Keratinocyte (primary cell): ENCODE results near the gene RUSC1. TPM values are rescaled to one million over a fixed set of nuclear protein-coding genes. Genes with fewer than 3 reads are reported as not detected.

Source experiments
- DNase-seq: peaks from one replicate; pipeline ENCODE4 v3.0.0-alpha.2; 2011; ENCODE audit warnings: low read depth, missing footprints, low spot score
- FAIRE-seq: peaks from 2 replicates; lab custom pipeline; 2011; peaks lifted over from hg19 to GRCh38; lab: Jason Lieb, UNC
- H2AFZ ChIP-seq: 2 replicates; pipeline ENCODE4 v1.6.0; 2012; ENCODE audit warnings: low read length, control low read depth, inconsistent platforms; ENCODE audit not compliant: control insufficient read depth
- H3K27ac ChIP-seq: 2 replicates; pipeline ENCODE4 v1.5.1; 2011; ENCODE audit warnings: low read length; ENCODE audit not compliant: control insufficient read depth, insufficient read depth
- H3K27me3 ChIP-seq: 3 replicates; pipeline ENCODE4 v1.6.0; 2011; ENCODE audit warnings: low read length; ENCODE audit not compliant: control insufficient read depth, insufficient read depth; ENCODE audit errors: extremely low read depth
- H3K36me3 ChIP-seq, 2 experiments: 2 replicates in 1 of 2; 3 replicates in 1 of 2; pipeline ENCODE4 v1.5.1; 2011; ENCODE audit warnings: low read length in 2 of 2, mild to moderate bottlenecking in 1 of 2; ENCODE audit not compliant: control insufficient read depth in 2 of 2, insufficient read depth in 2 of 2; ENCODE audit errors: extremely low read depth in 1 of 2
- H3K4me1 ChIP-seq: 3 replicates; pipeline ENCODE4 v1.5.1; 2011; ENCODE audit warnings: low read length; ENCODE audit not compliant: control insufficient read depth, insufficient read depth; ENCODE audit errors: extremely low read depth
- H3K4me2 ChIP-seq: 3 replicates; pipeline ENCODE4 v1.6.0; 2011; ENCODE audit warnings: low read depth, low read length; ENCODE audit not compliant: control insufficient read depth, insufficient read depth; ENCODE audit errors: extremely low read depth
- H3K4me3 ChIP-seq, 3 experiments: fragments of 200-600 bp in 1 of 3; sonication (generic) in 1 of 3; 2 replicates in 2 of 3; 3 replicates in 1 of 3; pipeline ENCODE4 v1.5.1; 2011 to 2016; ENCODE audit warnings: low read length in 3 of 3, mild to moderate bottlenecking in 3 of 3, control low read depth in 2 of 3, inconsistent platforms in 1 of 3, low read depth in 1 of 3, mixed read lengths in 1 of 3, mixed run types in 1 of 3, moderate library complexity in 1 of 3; ENCODE audit not compliant: control insufficient read depth in 2 of 3, insufficient read depth in 2 of 3; ENCODE audit errors: extremely low read depth in 1 of 3
- H3K79me2 ChIP-seq: 2 replicates; pipeline ENCODE4 v1.6.0; 2012; ENCODE audit warnings: low read length; ENCODE audit not compliant: control insufficient read depth, insufficient read depth
- H3K9ac ChIP-seq: 3 replicates; pipeline ENCODE4 v1.6.0; 2011; ENCODE audit warnings: low read length; ENCODE audit not compliant: control insufficient read depth, insufficient read depth; ENCODE audit errors: extremely low read depth
- H3K9me1 ChIP-seq: 3 replicates; pipeline ENCODE4 v1.6.0; 2011; ENCODE audit warnings: low read length; ENCODE audit not compliant: control insufficient read depth, insufficient read depth; ENCODE audit errors: extremely low read depth
- H3K9me3 ChIP-seq: 2 replicates; pipeline ENCODE4 v1.5.1; 2012; ENCODE audit warnings: low read depth, low read length; ENCODE audit not compliant: control insufficient read depth
- H4K20me1 ChIP-seq: 3 replicates; pipeline ENCODE4 v1.6.0; 2011; ENCODE audit warnings: low read length; ENCODE audit not compliant: control insufficient read depth, insufficient read depth; ENCODE audit errors: extremely low read depth
- EZH2 ChIP-seq: IDR thresholded peaks from one replicate; pipeline ENCODE4 v1.6.1; 2012; ENCODE audit warnings: inconsistent platforms, mild to moderate bottlenecking, low read length, moderate library complexity
- dilution Hi-C: fragments of 300-500 bp; cut with MboI; formaldehyde crosslinking; loops from one replicate; pipeline ENCODE4 v1.7.0; 2020; ENCODE audit warnings: low sequenced_read_pairs; ENCODE audit not compliant: extremely low pct_ligation_motif_present
- polyA plus RNA-seq, 5 experiments: library from polyadenylated mRNA; depleted of rRNA in 3 of 5; stranded (reverse) in 3 of 5; stranded (forward) in 1 of 5; unstranded in 1 of 5; fragments of >200 nt; gene quantifications; 1 replicate in 1 of 5; 2 replicates in 3 of 5; 3 replicates in 1 of 5; pipeline versions ENCODE4 v1.2.1 to v1.2.3, GENCODE V29; 2011 to 2012; ENCODE audit warnings: missing spikeins in 2 of 5, low read depth in 1 of 5, low replicate concordance in 1 of 5
- TF ChIP-seq, protein P1 (sequence below), 3 experiments: IDR thresholded peaks in 1 of 3; conservative IDR thresholded peaks in 1 of 3; optimal IDR thresholded peaks in 1 of 3; 2 replicates in 2 of 3; 3 replicates in 1 of 3; pipeline versions ENCODE3 to v1.5.1; 2011; ENCODE audit warnings: low read length in 3 of 3, mild to moderate bottlenecking in 3 of 3, moderate library complexity in 2 of 3, control low read depth in 1 of 3, inconsistent platforms in 1 of 3; ENCODE audit not compliant: insufficient read depth in 2 of 3; ENCODE audit errors: extremely low read depth in 1 of 3

Gene RUSC1
- polyA plus RNA-seq, 1 donor (not counting 4 experiments of a cell fraction or from before 2014, with no cell fraction given) = 32.8 TPM

DNA sequence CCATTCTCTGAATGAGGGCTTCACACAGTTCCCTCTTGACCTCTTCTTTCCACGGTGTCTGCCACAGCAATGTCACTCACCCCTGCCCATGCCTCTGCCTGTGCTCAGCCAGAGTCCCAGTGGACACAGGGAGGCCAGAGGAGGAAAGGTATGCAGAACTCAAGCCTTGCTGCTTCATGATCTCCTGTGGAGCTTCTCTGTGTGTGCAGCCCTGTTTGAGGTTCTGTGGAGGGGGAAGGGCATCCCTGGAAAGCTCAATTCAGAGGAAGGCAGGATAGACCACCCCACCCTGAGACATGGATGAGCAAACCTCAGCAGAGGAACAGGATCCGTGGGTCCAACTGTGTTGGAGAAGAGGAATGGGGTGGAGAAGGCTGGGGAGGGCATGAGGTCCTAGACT lies 41.4 kb upstream of the RUSC1 start:
- dilution Hi-C loops = no loop called here
- Histone ChIP-seq H3K9me3 (no peaks in the 10 kb centered on the region), H3K36me3 (no peaks in the 10 kb centered on the region), H3K4me2 (no peak overlapping the region), H2AFZ (no peak overlapping the region), H3K27me3 (no peaks in the 10 kb centered on the region), H3K4me1 (peaks cover 11% of the 10 kb centered on the region), H3K79me2 (no peaks in the 10 kb centered on the region), H3K27ac (no peak overlapping the region), H3K9ac (no peak overlapping the region), H3K4me3 (no peak overlapping the region), H3K9me1 (no peaks in the 10 kb centered on the region), H4K20me1 (no peaks in the 10 kb centered on the region)
- DNase-seq = no peak
- FAIRE-seq = no peak
- TF ChIP-seq, protein P1, sequence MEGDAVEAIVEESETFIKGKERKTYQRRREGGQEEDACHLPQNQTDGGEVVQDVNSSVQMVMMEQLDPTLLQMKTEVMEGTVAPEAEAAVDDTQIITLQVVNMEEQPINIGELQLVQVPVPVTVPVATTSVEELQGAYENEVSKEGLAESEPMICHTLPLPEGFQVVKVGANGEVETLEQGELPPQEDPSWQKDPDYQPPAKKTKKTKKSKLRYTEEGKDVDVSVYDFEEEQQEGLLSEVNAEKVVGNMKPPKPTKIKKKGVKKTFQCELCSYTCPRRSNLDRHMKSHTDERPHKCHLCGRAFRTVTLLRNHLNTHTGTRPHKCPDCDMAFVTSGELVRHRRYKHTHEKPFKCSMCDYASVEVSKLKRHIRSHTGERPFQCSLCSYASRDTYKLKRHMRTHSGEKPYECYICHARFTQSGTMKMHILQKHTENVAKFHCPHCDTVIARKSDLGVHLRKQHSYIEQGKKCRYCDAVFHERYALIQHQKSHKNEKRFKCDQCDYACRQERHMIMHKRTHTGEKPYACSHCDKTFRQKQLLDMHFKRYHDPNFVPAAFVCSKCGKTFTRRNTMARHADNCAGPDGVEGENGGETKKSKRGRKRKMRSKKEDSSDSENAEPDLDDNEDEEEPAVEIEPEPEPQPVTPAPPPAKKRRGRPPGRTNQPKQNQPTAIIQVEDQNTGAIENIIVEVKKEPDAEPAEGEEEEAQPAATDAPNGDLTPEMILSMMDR (optimal IDR thresholded peaks at IDR 0.05 in 1 of 3, IDR thresholded peaks at IDR 0.05 in 1 of 3, conservative IDR thresholded peaks at IDR 0.05 in 1 of 3; ENCODE audit: extremely low read depth in 1 of 3, insufficient read depth in 2 of 3, low read length in 3 of 3) = no peak
- TF ChIP-seq EZH2 = no peak

DNA sequence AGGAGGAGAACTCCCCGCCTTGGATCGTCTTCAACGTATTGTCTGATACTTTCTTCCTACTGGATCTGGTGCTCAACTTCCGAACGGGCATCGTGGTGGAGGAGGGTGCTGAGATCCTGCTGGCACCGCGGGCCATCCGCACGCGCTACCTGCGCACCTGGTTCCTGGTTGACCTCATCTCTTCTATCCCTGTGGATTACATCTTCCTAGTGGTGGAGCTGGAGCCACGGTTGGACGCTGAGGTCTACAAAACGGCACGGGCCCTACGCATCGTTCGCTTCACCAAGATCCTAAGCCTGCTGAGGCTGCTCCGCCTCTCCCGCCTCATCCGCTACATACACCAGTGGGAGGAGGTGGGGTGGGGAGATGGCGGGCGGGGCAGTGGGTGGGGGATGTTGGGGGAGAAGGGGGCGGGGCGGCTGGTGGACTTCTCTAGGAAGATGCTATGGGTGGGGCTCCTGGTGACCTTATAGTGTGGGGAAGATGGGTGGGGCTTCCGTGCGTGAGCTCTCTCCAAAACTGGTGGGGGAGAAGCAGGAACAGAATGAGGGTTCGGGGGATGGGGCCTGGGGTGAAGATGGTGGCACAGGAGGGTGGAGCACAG lies 38.1 kb upstream of the RUSC1 start:
- TF ChIP-seq, protein P1 (optimal IDR thresholded peaks at IDR 0.05 in 1 of 3, IDR thresholded peaks at IDR 0.05 in 1 of 3, conservative IDR thresholded peaks at IDR 0.05 in 1 of 3; ENCODE audit: extremely low read depth in 1 of 3, insufficient read depth in 2 of 3, low read length in 3 of 3) = no peak
- TF ChIP-seq EZH2 = no peak

More for the DNA sequence above, 38.1 kb upstream of the RUSC1 start:
- Histone ChIP-seq H3K79me2 (no peaks in the 10 kb centered on the region), H3K9me3 (no peaks in the 10 kb centered on the region), H3K36me3 (no peaks in the 10 kb centered on the region), H2AFZ (no peak overlapping the region), H3K9me1 (no peaks in the 10 kb centered on the region), H3K4me1 (peaks cover 9% of the 10 kb centered on the region), H3K9ac (no peak overlapping the region), H3K4me3 (no peak overlapping the region), H3K27me3 (no peaks in the 10 kb centered on the region), H3K27ac (no peak overlapping the region), H4K20me1 (no peaks in the 10 kb centered on the region), H3K4me2 (no peak overlapping the region)
- dilution Hi-C loops = no loop called here
- FAIRE-seq (no peak), DNase-seq (no peak)
